ENCODE results near the gene FAM72C. TPM values are rescaled to one million over a fixed set of nuclear protein-coding genes. Genes with fewer than 3 reads are reported as not detected.
"Not testable (repeated sequence)": the region's sequence is repeated elsewhere in the genome, so short reads cannot be mapped to it uniquely, and the experiment has no call there.

The FAM72C gene
- total and polyA plus RNA-seq, 10 donors = 0.32 to 2.4 (median 0.85) TPM

DNA sequence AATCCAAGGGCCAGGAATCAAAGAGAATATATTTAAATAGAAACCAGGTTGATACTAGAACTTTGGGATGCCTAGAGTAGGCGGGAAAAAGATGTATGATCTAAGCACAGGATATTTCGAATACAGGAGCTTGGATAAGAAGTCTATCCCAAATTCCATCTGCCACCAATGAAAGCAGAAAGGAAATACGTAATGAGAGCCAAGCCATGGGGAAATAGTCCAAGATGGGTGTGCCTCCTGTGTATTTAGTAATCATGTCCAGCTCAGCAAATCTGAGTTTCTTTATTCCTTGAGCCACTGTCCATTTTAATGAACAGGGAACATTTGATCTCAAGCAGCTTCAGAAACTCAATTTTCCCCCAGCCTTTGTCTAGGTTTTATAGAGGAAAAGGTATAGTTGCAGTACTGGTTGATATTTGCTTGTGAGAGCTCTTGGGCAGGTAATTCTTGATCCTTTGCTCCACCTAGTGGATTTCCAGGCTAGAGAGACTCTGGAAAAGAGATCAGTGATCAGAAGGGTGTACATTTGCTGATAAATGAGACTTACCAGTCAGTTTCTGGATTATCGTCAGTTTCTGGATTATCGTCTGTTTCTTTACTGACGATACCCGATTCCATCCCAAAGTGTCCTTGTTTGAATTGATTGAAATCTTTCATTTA is 28.3 kb downstream of the FAM72C start:
- H3K9me3 ChIP-seq; H3K4me1 ChIP-seq; intact Hi-C loops (cut with DNase I; ENCODE audit: low total_unique reads); H3K36me3 ChIP-seq; H3K4me3 ChIP-seq; H3K27me3 ChIP-seq (replicated peaks in 1 of 7); H3K27ac ChIP-seq; DNase-seq: not testable (repeated sequence)
- WGBS, 5 donors = no CpG with 5 or more reads among the region's 7 CpGs

DNA sequence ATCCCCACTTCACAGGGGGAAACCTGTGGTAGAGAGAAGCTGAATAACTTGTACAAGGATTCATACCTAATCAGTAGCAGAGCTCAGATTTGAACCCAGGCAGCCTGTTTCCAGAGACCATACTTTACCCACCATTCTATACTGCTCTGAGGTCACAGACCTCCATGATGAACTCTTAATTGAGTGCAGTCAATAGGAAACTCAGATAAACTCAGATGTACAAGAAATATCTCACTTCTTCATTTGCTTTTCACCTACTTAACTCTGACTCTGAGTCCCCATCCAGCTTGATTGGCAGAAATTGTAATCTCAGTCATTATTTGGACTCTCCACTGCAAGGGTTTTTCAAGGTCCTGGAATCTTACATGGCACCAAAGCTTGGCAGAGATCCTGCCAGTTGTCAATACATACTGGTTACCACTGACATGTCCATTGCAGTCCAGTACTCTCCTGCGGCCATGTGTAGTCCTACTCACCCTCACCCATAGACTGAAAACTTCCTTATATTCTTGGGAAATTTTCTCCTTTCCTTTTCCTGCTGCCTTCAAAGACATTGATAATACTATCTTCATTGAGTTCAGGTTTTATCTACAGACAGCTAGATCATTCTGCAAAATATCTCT is 29.4 kb downstream of the FAM72C start:
- DNase-seq; H3K36me3 ChIP-seq; intact Hi-C loops (cut with DNase I; ENCODE audit: low total_unique reads); H3K4me1 ChIP-seq; H3K9me3 ChIP-seq; H3K4me3 ChIP-seq; H3K27me3 ChIP-seq (replicated peaks in 1 of 7); H3K27ac ChIP-seq: not testable (repeated sequence)
- no CpG with 5 or more reads among the region's 1 CpG for WGBS, 5 donors

- H3K4me3 ChIP-seq; H3K36me3 ChIP-seq; DNase-seq; H3K27ac ChIP-seq; H3K9me3 ChIP-seq; intact Hi-C loops (cut with DNase I; ENCODE audit: low total_unique reads); H3K4me1 ChIP-seq; H3K27me3 ChIP-seq (replicated peaks in 1 of 7): not testable (repeated sequence)
- no CpG with 5 or more reads among the region's 2 CpGs for WGBS, 5 donors
These were observed 32.1 kb downstream of the FAM72C start for GRCh38 chr1:143939666-143940065.

DNA sequence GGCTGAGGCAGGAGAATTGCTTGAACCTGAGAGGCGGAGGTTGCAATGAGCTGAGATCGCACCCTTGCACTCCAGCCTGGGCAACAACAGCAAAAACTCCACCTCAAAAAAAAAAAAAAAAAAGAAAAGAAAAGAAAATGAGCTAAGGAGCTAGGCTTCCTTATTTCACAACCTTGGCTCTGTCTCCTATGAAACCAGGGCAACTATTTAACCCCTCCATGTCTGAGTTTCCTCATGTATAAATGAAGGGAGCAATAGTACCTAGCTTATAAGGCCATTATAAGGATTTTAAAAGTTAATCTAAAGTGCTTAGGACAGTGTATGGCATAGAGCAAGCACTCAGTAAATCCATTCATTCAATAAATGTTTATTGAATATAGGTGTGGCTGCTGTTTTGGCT is 32.9 kb downstream of the FAM72C start:
- H3K4me3 ChIP-seq; DNase-seq; intact Hi-C loops (cut with DNase I; ENCODE audit: low total_unique reads); H3K27ac ChIP-seq; H3K36me3 ChIP-seq; H3K27me3 ChIP-seq (replicated peaks in 1 of 7); H3K9me3 ChIP-seq; H3K4me1 ChIP-seq: not testable (repeated sequence)
- WGBS, 5 donors = 100% methylated on average over 1 of the region's 2 CpGs; no CpG with 5 or more reads in 4 of the 5 donors

DNA sequence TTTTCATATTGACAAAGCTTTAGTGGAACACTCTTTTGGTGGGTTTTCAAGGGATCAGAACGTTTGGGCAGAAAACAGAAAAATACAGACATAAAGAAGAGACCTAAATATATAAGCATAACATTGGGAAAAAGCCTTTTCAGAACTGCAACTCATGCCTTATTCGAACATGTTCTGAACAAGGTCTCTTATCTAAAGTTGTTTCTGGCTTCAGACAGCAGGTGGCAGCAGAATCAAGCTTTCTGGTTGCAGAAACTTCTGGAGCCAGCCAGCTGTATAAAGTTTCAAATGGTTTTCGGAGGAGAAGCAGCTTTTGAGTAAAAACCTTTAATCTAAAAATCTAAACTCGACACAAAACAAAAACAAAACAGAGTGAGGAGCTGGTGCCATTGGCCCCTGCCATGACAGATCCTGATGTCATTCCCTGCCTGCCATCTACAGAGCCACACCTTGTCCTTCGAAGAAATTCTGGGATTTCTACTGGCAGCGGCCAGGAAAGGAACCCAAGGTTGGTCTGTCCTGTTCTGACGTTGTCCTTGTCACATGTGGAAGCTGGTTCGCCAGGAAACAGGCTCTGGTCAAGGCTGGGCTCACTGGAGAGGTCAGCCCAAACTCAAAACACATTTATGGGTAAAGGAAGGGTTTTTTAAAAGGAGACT is 35.2 kb downstream of the FAM72C start:
- WGBS, 5 donors = 1 to 21% (median 5%) methylated on average over 2 to 3 of the region's 8 CpGs
- intact Hi-C loops (cut with DNase I; ENCODE audit: low total_unique reads); DNase-seq; H3K4me1 ChIP-seq; H3K27me3 ChIP-seq (replicated peaks in 1 of 7); H3K36me3 ChIP-seq; H3K4me3 ChIP-seq; H3K9me3 ChIP-seq: not testable (repeated sequence)
- peak overlapping the region in 4 of 8 donors; percentile 31 to 68 (median 58) for H3K27ac ChIP-seq
- peak in 7 of 11 experiments; percentile 16 to 55 (median 41) for TF ChIP-seq CTCF (IDR thresholded peaks at IDR 0.05 in 8 of 11, conservative IDR thresholded peaks at IDR 0.05 in 3 of 11)

GRCh38 chr1:143919127-143919526 is 52.7 kb downstream of the FAM72C start:
- intact Hi-C loops (cut with DNase I; ENCODE audit: low total_unique reads); H3K36me3 ChIP-seq; H3K9me3 ChIP-seq; DNase-seq; H3K4me3 ChIP-seq; H3K27ac ChIP-seq; H3K4me1 ChIP-seq; H3K27me3 ChIP-seq (replicated peaks in 1 of 7): not testable (repeated sequence)
- no CpG with 5 or more reads among the region's 2 CpGs for WGBS, 5 donors

DNA sequence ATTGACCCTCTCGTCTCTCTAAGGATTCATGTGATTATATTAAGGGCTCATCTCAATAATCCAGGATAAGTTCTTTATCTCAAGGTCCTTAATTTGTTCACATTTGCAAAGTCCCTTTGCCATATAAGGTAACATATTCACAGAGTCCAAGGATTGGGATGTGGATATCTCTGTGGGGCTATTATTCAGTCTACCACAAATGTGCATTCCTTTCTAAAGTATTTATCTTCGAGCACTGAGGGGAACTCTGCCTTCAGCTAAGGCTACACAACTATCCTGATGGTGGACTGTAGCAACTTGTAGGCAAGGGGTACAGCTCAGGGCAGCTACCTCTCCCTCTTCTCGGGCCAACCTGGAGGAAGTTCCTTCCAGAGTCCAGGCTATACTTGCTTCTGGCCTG is 53.2 kb downstream of the FAM72C start:
- DNase-seq; H3K27me3 ChIP-seq (replicated peaks in 1 of 7); H3K27ac ChIP-seq; H3K9me3 ChIP-seq; H3K4me3 ChIP-seq; intact Hi-C loops (cut with DNase I; ENCODE audit: low total_unique reads); H3K36me3 ChIP-seq; H3K4me1 ChIP-seq: not testable (repeated sequence)
- WGBS, 5 donors = 63 to 86% (median 67%) methylated on average over 1 to 2 of the region's 3 CpGs; no CpG with 5 or more reads in 2 of the 5 donors

- H3K36me3 ChIP-seq = not testable (repeated sequence)
These were observed 58.1 kb downstream of the FAM72C start for GRCh38 chr1:143913705-143914104.

More at GRCh38 chr1:143913705-143914104, 58.1 kb downstream of the FAM72C start:
- H3K4me3 ChIP-seq; intact Hi-C loops (cut with DNase I; ENCODE audit: low total_unique reads); H3K9me3 ChIP-seq; H3K27me3 ChIP-seq (replicated peaks in 1 of 7); DNase-seq; H3K4me1 ChIP-seq; H3K27ac ChIP-seq: not testable (repeated sequence)
- WGBS, 5 donors = 90 to 100% (median 96%) methylated on average over 5 to 7 of the region's 7 CpGs
